GM12878 (cell line): ENCODE results near the gene MPPED1. TPM values are rescaled to one million over a fixed set of nuclear protein-coding genes. Genes with fewer than 3 reads are reported as not detected.

Experiments
- ASH2L ChIP-seq: fragments of 300-600, 200-600 bp; sonication (generic); IDR thresholded peaks from 2 replicates; pipeline ENCODE4 v1.6.1; 2017; ENCODE audit warnings: low read depth, mild to moderate bottlenecking, borderline replicate concordance
- ATF2 ChIP-seq: IDR thresholded peaks from 2 replicates; pipeline ENCODE4 v1.6.1; 2012; ENCODE audit warnings: low read length, inconsistent platforms
- BCL11A ChIP-seq: IDR thresholded peaks from 2 replicates; pipeline ENCODE4 v1.6.1; 2011; ENCODE audit warnings: low read depth, low read length
- EP300 ChIP-seq, 2 experiments: fragments of 150-350 bp in 1 of 2; IDR thresholded peaks; 2 replicates each; pipeline ENCODE4 v1.6.1; 2011 to 2012; ENCODE audit warnings: low read depth in 2 of 2, low read length in 2 of 2, borderline replicate concordance in 1 of 2, improper control_type of control experiment in 1 of 2, inconsistent platforms in 1 of 2; ENCODE audit not compliant: control insufficient read depth in 1 of 2
- FOXM1 ChIP-seq: IDR thresholded peaks from 2 replicates; pipeline ENCODE4 v1.6.1; 2012; ENCODE audit warnings: low read depth, mild to moderate bottlenecking, inconsistent platforms, low read length, moderate library complexity
- IKZF1 ChIP-seq: fragments of 450-650 bp; conservative IDR thresholded peaks from 2 replicates; pipeline ENCODE4 v1.6.1; 2017; ENCODE audit warnings: antibody characterized with exemption, mild to moderate bottlenecking
- IKZF2 ChIP-seq, 2 experiments: fragments of 450-650 bp; IDR thresholded peaks; 2 replicates each; pipeline ENCODE4 v1.6.1; 2017; ENCODE audit warnings: mild to moderate bottlenecking in 2 of 2, moderate library complexity in 2 of 2
- MAX ChIP-seq: IDR thresholded peaks from 2 replicates; pipeline ENCODE4 v1.6.1; 2012; ENCODE audit warnings: low read depth, low read length, improper control_type of control experiment
- MEF2B ChIP-seq: fragments of 450-650 bp; IDR thresholded peaks from 2 replicates; pipeline ENCODE4 v1.6.1; 2018; ENCODE audit warnings: mild to moderate bottlenecking, moderate library complexity; ENCODE audit not compliant: partially characterized antibody, poor library complexity, severe bottlenecking
- MTA2 ChIP-seq: fragments of 450-650 bp; IDR thresholded peaks from 2 replicates; pipeline ENCODE4 v1.6.1; 2016; ENCODE audit warnings: low read depth, mild to moderate bottlenecking, moderate library complexity
- NFIC ChIP-seq: IDR thresholded peaks from 2 replicates; pipeline ENCODE4 v1.6.1; 2012; ENCODE audit warnings: low read depth, mild to moderate bottlenecking, inconsistent platforms, low read length, moderate library complexity
- NR2F1 ChIP-seq: fragments of 450-650 bp; conservative IDR thresholded peaks from 2 replicates; pipeline ENCODE4 v1.6.1; 2017; ENCODE audit warnings: mild to moderate bottlenecking
- PKNOX1 ChIP-seq: fragments of 450-650 bp; IDR thresholded peaks from 2 replicates; pipeline ENCODE4 v1.6.1; 2016; ENCODE audit warnings: mild to moderate bottlenecking
- RAD51 ChIP-seq: fragments of 450-650 bp; IDR thresholded peaks from 2 replicates; pipeline ENCODE4 v1.6.1; 2016; ENCODE audit warnings: moderate library complexity, mild to moderate bottlenecking, inconsistent platforms
- SRF ChIP-seq, 2 experiments: IDR thresholded peaks; 2 replicates each; pipeline ENCODE4 v1.6.1; 2011; ENCODE audit warnings: low read depth in 2 of 2, low read length in 2 of 2, mild to moderate bottlenecking in 1 of 2, moderate library complexity in 1 of 2
- USF2 ChIP-seq: IDR thresholded peaks from 2 replicates; pipeline ENCODE4 v1.6.1; 2011; ENCODE audit warnings: low read depth, low read length, improper control_type of control experiment, borderline replicate concordance
- polyA plus RNA-seq, 11 experiments: library from polyadenylated mRNA; depleted of rRNA in 4 of 11; unstranded in 6 of 11; stranded (reverse) in 5 of 11; fragments of >200 nt; fragmentation: Nextera tagmentation in 4 of 11; fragmentation: Illumina TruSeq in 1 of 11; extraction: Ambion mirVana in 4 of 11; extraction: Trizol in 1 of 11; gene quantifications; 1 replicate in 1 of 11; 2 replicates in 10 of 11; pipeline versions ENCODE4 v1.2.1 to v1.2.3, GENCODE V29; 2011 to 2016; ENCODE audit warnings: inconsistent platforms in 2 of 11, missing spikeins in 2 of 11, low read depth in 1 of 11
- total RNA-seq, 4 experiments: library from RNA; depleted of rRNA in 3 of 4; stranded (reverse); fragments of >200 nt in 3 of 4; fragmentation: Illumina TruSeq in 1 of 4; extraction: Trizol in 1 of 4; gene quantifications; 2 replicates each; pipeline versions ENCODE4 v1.2.1 to v1.2.3, GENCODE V29; 2013 to 2021

Gene MPPED1
- total and polyA plus RNA-seq, 10 of the 15 experiments (the other 5 are each of a cell fraction or from before 2014, with no cell fraction given) = 0.11 TPM; not detected in 9

GRCh38 chr22:43377896-43378704 is 33.7 kb upstream of the MPPED1 start (continued):
- TF ChIP-seq IKZF1 = peak; percentile 47; the same call in 1 of the 2 replicates
- TF ChIP-seq ATF2 = peak; percentile 50; the same call in 1 of the 2 replicates
- 0 out of 2 replicates have a peak, but pooled peaks have one; percentile 18 for TF ChIP-seq FOXM1
- no peak for TF ChIP-seq SRF (IDR thresholded peaks at IDR 0.05; ENCODE audit: low read depth in 2 of 2, low read length in 2 of 2)
- TF ChIP-seq PKNOX1 = no peak
- TF ChIP-seq IKZF2 (IDR thresholded peaks at IDR 0.05) = peak in 1 of 2 experiments; percentile 34; a peak in 1 of 4 replicates
- peak; percentile 10; the same call in 1 of the 2 replicates for TF ChIP-seq USF2
- no peak for TF ChIP-seq ASH2L
- TF ChIP-seq BCL11A = 0 out of 2 replicates have a peak, but pooled peaks have one; percentile 34
- TF ChIP-seq EP300 (IDR thresholded peaks at IDR 0.05; ENCODE audit: borderline replicate concordance in 1 of 2, control insufficient read depth in 1 of 2, low read depth in 2 of 2, low read length in 2 of 2) = 0 out of 4 replicates have a peak, but pooled peaks of 1 of the 2 experiments have one; percentile 66
- TF ChIP-seq MTA2 = peak; percentile 23; the same call in 1 of the 2 replicates
- peak; percentile 80 for TF ChIP-seq NR2F1
- TF ChIP-seq NFIC = peak; percentile 71
- no peak for TF ChIP-seq MAX
- TF ChIP-seq MEF2B = peak; percentile 29
- TF ChIP-seq RAD51 = peak; percentile 56; the same call in 1 of the 2 replicates
